ENCODE results near the gene RGS17. TPM values are rescaled to one million over a fixed set of nuclear protein-coding genes. Genes with fewer than 3 reads are reported as not detected.

RGS17 gene
- total and polyA plus RNA-seq, 2 of the 13 experiments (the other 11 are each of a cell fraction or from before 2014, with no cell fraction given) = 0.04 TPM; not detected in 1

GRCh38 chr6:153002613-153003365 lies 128.3 kb downstream of the RGS17 start, which contains the start of gene MTRF1L (continued):
- peak; percentile 84 for TF ChIP-seq KMT2B (CRISPR knock-in tag; IDR thresholded peaks at IDR 0.05)
- TF ChIP-seq HDAC6 (IDR thresholded peaks at IDR 0.05; ENCODE audit: low read depth, low read length) = no peak
- TF ChIP-seq EED (CRISPR knock-in tag; IDR thresholded peaks at IDR 0.05) = peak; percentile 40; the same call in 1 of the 2 replicates
- TF ChIP-seq TBL1XR1 (IDR thresholded peaks at IDR 0.05; ENCODE audit: borderline replicate concordance, low read length, partially characterized antibody) = no peak
- no peak for TF ChIP-seq MTF2 (CRISPR knock-in tag; IDR thresholded peaks at IDR 0.05; ENCODE audit: borderline replicate concordance)
- TF ChIP-seq ZNF747 (CRISPR knock-in tag; IDR thresholded peaks at IDR 0.05; ENCODE audit: borderline replicate concordance) = no peak
- peak; percentile 80 for TF ChIP-seq PHF8 (CRISPR knock-in tag; IDR thresholded peaks at IDR 0.05)
- TF ChIP-seq KLF13 (CRISPR knock-in tag; IDR thresholded peaks at IDR 0.05) = no peak
- no peak for TF ChIP-seq FOXO4 (CRISPR knock-in tag; conservative IDR thresholded peaks at IDR 0.05)
- TF ChIP-seq, protein P1, sequence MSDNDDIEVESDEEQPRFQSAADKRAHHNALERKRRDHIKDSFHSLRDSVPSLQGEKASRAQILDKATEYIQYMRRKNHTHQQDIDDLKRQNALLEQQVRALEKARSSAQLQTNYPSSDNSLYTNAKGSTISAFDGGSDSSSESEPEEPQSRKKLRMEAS (IDR thresholded peaks at IDR 0.05) = peak; percentile 68
- no peak for TF ChIP-seq SIX1 (CRISPR knock-in tag; IDR thresholded peaks at IDR 0.05; ENCODE audit: borderline replicate concordance)
- no peak for TF ChIP-seq CCAR2 (optimal IDR thresholded peaks at IDR 0.05; ENCODE audit: low read depth, low read length)
- TF ChIP-seq NFYB (CRISPR knock-in tag; IDR thresholded peaks at IDR 0.05) = peak; percentile 61
- TF ChIP-seq ZSCAN21 (CRISPR knock-in tag; IDR thresholded peaks at IDR 0.05; ENCODE audit: borderline replicate concordance) = no peak; the same call in 1 of the 2 replicates
- no peak; the same call in 1 of the 2 replicates for TF ChIP-seq ZNF782 (CRISPR knock-in tag; IDR thresholded peaks at IDR 0.05; ENCODE audit: borderline replicate concordance)
- no peak for TF ChIP-seq U2AF1 (optimal IDR thresholded peaks at IDR 0.05; ENCODE audit: low read depth, low read length)
- TF ChIP-seq ZNF775 (CRISPR knock-in tag; IDR thresholded peaks at IDR 0.05; ENCODE audit: borderline replicate concordance) = no peak
- 0 out of 2 replicates have a peak, but pooled peaks have one; percentile 10 for TF ChIP-seq EEA1 (CRISPR knock-in tag; IDR thresholded peaks at IDR 0.05; ENCODE audit: borderline replicate concordance)
- 0 out of 2 replicates have a peak, but pooled peaks have one; percentile 3 for TF ChIP-seq ZNF619 (CRISPR knock-in tag; IDR thresholded peaks at IDR 0.05)
- 0 out of 2 replicates have a peak, but pooled peaks have one; percentile 16 for TF ChIP-seq ZKSCAN5 (CRISPR knock-in tag; IDR thresholded peaks at IDR 0.05)
- no peak for TF ChIP-seq ZNF546 (CRISPR knock-in tag; conservative IDR thresholded peaks at IDR 0.05)
- TF ChIP-seq SRY (CRISPR knock-in tag; IDR thresholded peaks at IDR 0.05) = peak; percentile 64; the same call in 1 of the 2 replicates
- TF ChIP-seq HMGXB3 (CRISPR knock-in tag; IDR thresholded peaks at IDR 0.05; ENCODE audit: borderline replicate concordance) = peak; percentile 55
- peak; percentile 45 for TF ChIP-seq NR2F6 (IDR thresholded peaks at IDR 0.05)
- peak; percentile 69 for TF ChIP-seq NR2F6 (CRISPR knock-in tag; IDR thresholded peaks at IDR 0.05)
- peak; percentile 2 for TF ChIP-seq BCL6 (CRISPR knock-in tag; IDR thresholded peaks at IDR 0.05)
- peak; percentile 87 for TF ChIP-seq KLF11 (CRISPR knock-in tag; IDR thresholded peaks at IDR 0.05)
